HG03575 (cell line): ENCODE measurements around the gene SETMAR.
"Not testable (repeated sequence)": the region's sequence is repeated elsewhere in the genome, so short reads cannot be mapped to it uniquely, and the experiment has no call there.

Experiments
- ATAC-seq: cut with Tn5 transposase; IDR thresholded peaks from one replicate; pipeline ENCODE4 v1.9.1; 2021; ENCODE audit not compliant: unreplicated experiment, insufficient number of reproducible peaks, low FRiP score; ENCODE audit errors: extremely low read depth

SETMAR gene

GRCh38 chr3:4310971-4311370, 7.8 kb downstream of the SETMAR start:
- ATAC-seq, result no peak

GRCh38 chr3:4311496-4311895, 8.3 kb downstream of the SETMAR start:
- no peak for ATAC-seq

DNA sequence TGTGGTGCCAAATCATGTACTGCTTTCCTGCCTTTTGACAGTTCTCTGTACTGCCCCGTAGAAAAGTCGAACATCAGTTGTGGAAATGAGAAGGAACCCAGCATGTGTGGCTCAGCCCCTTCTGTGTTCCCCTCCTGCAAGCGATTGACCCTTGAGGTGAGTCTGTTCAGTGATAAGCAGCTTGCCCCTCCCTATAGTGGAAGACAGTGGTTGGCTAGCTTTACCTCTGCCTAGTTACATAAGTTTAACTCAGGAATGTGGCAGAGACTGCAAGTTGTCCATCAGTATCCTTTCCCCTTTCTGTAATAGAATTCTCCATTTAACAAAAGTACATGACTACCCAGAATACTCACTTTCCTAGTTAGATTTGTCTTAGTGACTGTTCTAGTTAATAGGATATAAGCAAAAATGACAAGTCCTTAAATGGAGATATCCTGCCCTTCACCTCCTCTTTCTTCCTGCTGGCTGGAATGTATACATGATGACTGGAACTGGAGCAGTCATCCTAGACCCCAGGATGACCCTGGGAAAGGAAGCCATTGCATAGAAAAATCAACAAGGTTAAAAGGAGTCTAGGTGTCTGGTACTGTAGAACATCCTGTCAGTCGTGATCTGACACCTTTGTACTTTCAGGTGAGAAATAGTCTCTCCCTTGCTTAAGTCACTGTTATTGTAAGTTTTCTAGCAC, 10.6 kb downstream of the SETMAR start:
- ATAC-seq, result no peak

DNA sequence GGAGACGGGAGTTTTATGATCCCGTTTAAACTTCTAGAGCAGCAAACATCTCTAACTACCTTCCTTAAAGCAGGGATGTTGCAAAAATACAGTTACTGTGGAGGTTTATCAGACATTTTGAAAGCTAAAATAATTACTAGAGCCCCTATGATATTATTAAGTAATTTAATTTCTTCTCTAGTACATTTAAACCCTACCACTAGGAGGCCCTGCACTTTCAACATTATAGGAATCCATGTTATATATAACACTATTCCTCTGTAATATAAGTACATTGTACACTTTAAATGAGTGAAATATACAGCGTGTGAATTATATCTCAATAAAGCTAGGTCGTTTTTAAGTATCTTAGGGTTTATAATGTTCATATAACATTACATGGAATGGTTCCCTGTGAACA, 11.5 kb downstream of the SETMAR start:
- ATAC-seq, result no peak

GRCh38 chr3:4320096-4320911, 17.1 kb downstream of the SETMAR start:
- no peak for ATAC-seq

DNA sequence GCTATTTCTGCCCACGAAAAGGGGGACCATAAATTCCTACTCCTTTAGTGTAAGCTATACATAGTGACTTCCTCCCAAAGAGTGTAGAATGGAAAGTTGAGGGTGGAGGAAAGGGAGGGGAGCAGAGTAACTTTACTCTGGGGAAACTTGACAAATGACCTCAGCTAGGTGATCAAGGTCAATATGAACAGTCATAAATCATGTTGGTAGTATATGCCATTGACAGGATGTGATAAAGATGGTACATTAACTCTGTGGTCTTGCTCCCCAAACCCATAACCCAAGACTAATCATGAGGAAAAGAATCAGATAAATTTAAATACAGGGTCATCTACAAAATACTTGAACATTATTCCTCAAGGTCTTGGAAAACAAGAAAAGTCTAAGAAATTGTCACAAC, 18.6 kb downstream of the SETMAR start:
- no peak for ATAC-seq

GRCh38 chr3:4322635-4323034, 19.5 kb downstream of the SETMAR start:
- no peak for ATAC-seq

DNA sequence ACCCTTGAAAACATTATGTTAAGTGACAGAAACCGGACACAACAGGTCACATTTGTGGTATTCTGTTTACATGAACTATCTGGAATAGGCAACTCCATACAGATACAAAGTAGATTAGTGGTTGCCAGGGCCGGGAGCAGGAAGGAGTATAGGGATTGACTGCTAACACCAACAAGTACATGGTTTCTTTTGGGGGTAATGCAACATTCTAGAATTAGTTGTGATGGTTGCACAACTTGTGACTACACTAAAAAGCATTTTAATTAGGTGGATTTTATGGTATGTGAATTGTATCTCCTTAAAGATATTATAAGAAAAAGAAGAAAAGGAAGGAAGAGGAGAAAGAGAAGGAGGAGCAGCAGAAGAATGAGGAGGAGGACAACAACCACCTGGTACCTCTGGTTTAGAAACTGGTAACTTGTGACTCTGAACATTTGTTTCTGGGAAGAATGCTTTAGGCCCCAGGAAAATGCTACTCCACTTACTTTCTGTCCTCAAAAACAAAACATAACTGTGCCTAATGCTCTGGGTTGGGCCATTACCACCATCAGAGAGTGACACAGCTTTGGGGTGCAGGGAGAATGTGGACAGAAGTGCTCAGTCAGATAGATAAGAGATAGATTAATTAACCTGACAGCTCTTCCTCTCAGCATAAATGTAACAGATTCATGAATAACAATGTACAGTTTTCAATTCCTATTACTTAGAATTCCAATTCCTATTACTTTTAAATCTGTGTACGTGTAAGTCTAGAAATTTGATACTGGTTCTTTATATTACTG, 20.3 kb downstream of the SETMAR start:
- ATAC-seq, result no peak

GRCh38 chr3:4326868-4327267, 23.7 kb downstream of the SETMAR start:
- no peak for ATAC-seq

DNA sequence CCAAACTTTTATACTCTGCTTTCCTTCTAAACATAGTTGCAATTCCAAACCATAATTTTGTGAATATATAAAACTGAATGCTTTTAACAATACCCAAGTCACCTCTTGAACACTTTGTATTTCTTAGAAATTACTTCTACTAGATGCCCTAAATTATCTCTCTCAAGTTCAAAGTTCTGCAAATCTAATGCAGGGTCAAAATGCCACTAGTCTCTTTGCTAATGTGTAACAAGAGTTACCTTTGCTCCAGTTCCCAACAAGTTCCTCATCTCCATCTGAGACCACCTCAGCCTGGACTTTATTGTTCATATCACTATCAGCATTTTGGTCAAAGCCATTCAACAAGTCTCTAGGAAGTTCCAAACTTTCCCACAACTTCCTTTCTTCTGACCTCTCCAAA, 26.6 kb downstream of the SETMAR start:
- ATAC-seq, result not testable (repeated sequence)

- ATAC-seq, result no peak
These were observed 28.9 kb downstream of the SETMAR start for GRCh38 chr3:4332111-4332510.

DNA sequence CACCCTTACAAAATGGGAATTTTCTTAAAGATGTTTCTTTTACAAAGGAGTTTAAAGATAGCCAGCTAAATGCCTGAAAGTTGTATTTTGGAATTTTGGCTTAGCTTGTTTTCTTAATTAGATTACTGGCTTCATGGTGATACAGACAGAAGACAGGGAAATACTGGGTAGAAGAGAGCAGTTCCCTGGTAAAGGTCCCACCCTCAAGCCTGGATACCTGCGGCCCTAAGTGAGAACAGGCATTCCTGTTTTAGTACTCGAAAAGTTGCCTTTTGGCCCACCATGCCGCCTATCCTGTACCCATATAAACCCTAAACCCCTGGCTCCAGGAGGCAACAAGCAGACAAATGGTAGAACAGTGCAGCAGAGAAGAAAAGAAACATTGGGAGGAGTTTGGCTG, 29.4 kb downstream of the SETMAR start:
- no peak for ATAC-seq

- ATAC-seq, result no peak
These were observed 29.8 kb downstream of the SETMAR start for GRCh38 chr3:4332991-4333390.

DNA sequence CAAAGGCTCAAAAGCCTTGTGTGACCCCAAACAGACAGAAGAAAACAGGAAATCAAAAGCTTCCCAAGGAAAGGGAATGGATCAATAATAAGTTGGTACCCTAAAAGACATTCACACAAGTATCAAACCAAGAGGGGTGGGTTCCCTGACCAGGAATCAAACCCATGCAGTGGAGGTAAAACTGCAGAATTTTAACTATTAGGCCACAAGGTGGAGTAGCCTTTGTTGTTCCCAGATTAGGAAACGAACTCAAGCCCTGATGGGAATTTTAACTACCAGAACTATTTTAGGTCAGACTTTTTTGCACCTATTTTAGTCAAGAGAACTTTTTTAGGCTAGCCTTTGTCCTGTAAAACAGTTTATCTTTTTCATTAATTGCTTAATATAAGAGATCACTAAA, 31.4 kb downstream of the SETMAR start:
- ATAC-seq, result no peak

DNA sequence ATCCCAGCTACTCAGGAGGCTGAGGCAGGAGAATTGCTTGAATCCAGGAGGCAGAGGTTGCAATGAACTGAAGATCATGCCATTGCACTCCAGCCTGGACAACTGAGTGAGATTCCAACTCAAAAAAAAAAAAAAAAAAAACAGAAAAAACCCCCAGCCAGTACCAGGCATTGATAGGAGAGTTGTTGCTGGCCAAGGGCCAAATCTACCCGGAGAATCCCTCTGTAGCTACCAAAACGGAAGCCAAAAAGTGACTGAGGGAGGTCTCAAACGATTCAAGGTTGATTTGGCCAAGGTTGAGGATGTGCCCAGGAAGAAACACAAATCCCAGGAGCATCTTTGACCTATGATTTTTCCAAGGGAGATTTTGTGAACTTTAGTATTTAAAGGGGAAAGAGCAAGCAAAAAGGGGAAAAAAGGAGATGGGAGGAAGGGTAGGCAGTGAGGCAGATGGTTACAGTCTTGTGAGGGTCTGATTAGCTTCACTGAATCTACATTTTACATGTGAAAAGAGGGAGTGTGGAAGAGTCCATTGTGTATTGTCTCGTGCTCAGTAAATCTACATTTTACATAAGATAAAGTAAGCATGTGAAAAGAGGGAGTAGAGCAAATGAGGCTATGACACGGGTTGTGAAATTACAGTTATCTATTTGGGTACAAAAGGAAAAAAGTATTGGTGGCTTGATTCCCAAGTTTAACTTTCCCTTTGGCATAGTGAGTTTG, 32.8 kb downstream of the SETMAR start:
- no peak for ATAC-seq

DNA sequence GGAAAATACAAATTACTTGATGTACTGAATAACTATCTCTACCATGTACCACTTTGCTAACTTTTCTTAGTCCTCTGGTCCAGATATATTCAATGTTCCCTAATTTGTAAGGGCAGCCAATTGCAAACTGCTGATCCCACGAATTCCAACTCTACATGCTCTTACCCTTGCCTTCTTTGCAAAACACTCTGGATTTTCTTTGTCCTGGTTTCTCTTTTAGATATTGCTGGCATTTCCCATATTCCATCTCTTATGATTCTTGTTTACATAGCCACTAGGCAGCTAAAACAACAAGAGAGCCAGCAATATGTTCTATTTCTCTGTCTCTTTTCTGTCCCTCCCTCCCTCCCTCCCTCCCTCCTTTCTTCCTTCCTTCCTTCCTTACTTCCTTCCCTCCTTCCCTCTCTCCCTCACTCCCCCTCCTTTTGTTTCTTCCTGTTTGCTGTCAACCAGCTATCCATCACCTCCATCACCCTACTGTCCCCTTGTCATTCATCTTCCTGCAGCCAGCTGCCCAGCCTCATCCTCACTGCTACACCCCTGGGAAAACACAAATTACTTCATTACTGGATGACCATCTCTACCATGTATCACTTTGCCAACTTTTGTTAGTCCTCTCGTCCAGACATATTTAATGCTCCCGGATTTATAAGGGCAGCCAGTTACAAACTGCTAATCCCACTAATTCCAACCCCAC, 33.8 kb downstream of the SETMAR start:
- ATAC-seq, result no peak

- no peak for ATAC-seq
These were observed 35.6 kb downstream of the SETMAR start for GRCh38 chr3:4338751-4339150.

DNA sequence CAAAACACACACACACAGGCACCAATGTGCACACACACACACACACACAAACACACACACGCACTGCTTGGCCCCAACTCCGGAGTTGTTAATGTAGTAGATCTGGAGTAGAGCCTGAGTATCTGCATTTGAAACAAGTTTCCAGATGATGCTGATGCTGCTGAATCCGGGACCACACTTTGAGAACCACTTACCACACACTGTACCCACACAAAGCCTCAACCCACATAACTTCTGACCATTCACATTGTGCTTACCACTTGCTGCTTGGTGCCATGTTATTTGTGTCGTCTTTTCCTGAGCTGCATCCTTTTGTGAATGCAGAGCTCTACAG, 36.9 kb downstream of the SETMAR start:
- no peak for ATAC-seq
